GM18873 (cell line): ENCODE results near the gene ROBO1.

Experiments used
- ATAC-seq: cut with Tn5 transposase; IDR thresholded peaks from one replicate; pipeline ENCODE4 v1.9.1; 2021; ENCODE audit warnings: mild to moderate bottlenecking, moderate library complexity, moderate number of reproducible peaks; ENCODE audit not compliant: unreplicated experiment, low FRiP score

Gene ROBO1

GRCh38 chr3:79038057-79038456 is 729.7 kb downstream of the ROBO1 start:
- no peak for ATAC-seq

GRCh38 chr3:79032686-79033318 is 735.0 kb downstream of the ROBO1 start:
- no peak for ATAC-seq

GRCh38 chr3:79030157-79030556 is 737.6 kb downstream of the ROBO1 start:
- no peak for ATAC-seq

GRCh38 chr3:79028916-79029315 is 738.9 kb downstream of the ROBO1 start:
- no peak for ATAC-seq

DNA sequence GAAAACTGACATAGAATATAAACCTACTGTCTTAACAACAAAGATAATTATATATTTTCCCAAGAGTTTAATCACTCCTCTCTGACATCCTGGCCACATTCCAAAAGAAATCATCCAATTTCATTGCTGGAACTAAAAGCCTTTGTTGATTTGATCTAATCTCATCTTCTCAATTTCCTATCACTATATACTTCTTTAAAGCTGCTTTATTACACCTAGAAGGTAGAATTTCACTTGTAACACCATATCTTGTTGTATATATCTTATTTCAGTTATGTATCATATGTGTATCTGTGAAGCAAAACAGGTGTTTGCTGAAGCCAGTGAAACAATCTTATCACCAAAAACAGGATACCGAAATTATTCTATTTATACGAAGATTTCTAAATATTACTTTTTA is 740.2 kb downstream of the ROBO1 start:
- ATAC-seq: no peak

- no peak for ATAC-seq
Measured at GRCh38 chr3:79019924-79020173, 747.9 kb downstream of the ROBO1 start.

DNA sequence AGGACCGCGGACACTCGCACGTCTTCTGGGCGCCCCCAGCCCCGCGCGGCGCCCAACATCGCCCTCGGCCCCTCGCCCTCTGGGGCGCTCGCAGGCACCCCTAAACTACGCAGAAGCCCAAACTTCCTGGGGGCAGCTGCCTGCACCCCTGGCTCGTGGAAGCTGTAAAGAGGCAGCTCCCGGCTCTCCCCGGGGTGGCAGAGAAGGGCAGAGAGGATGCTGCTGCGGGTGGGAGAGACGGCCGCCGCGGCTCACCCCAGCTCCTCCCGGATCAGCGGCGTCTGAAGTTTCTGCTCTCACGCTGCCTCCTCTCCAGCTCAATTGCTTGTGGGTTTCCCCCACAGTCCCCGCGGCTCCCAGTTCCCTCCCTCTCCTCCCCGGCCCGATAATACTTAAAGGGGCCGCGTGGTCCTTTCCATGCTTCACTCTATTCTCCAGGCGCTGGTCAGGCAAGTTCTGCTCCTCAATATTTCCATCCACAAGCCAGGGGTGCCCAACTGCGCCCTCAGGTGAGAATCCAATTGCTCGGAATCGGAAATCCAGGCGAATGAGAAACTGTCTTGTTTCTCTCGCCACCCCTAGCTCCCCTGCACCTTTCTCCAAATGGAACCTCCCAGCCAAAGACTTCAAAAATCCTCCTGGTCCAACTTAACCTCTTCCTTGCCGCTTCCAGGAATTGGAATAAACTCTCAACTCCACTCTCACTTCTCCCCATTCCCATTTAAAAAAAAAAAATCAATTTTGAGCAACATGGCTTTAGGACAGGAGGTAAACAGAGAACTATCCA is 748.5 kb downstream of the ROBO1 start:
- ATAC-seq: no peak

DNA sequence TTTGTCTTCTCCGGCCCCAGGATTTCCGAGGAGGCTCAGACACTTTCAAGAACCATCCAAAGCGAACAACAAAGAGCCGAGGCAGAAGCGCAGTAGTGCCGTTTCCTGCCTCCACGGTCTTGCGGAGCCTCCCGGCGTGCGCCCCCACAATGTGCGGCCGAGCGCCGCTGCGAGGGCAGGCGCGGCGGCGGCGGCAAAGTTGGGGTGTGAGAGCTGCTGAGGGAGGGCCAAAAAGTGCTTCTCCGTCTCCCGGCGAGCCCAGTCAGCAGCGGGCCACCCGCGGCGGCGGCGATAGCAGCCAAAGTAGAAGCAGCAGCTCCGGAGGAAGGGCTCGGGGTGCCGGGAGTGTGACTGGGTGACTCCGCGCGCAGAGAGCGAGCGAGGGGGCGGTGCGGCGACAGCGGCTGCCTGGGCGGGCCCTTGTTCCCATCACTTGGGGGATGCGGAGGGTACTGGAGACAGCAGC is 749.1 kb downstream of the ROBO1 start:
- ATAC-seq: no peak

DNA sequence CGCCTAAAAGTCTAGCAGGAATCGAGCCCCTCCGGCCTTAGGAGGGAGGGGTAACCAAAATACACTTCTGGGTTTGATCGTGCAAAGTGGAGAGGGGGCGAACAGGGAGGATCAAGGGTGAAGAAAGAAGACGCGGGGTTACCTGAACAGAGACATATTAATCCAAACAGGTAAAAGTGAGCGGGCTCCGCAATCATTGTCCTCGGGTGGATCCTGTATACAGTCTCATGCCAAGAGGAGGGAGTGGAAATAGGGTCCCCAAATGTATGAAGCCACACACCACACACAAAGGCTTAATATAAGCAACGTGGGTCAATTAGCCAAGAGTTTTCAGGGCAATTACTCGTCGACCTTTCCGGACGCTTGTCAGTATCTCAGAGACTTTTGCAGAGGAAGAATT is 749.5 kb downstream of the ROBO1 start:
- ATAC-seq: no peak

DNA sequence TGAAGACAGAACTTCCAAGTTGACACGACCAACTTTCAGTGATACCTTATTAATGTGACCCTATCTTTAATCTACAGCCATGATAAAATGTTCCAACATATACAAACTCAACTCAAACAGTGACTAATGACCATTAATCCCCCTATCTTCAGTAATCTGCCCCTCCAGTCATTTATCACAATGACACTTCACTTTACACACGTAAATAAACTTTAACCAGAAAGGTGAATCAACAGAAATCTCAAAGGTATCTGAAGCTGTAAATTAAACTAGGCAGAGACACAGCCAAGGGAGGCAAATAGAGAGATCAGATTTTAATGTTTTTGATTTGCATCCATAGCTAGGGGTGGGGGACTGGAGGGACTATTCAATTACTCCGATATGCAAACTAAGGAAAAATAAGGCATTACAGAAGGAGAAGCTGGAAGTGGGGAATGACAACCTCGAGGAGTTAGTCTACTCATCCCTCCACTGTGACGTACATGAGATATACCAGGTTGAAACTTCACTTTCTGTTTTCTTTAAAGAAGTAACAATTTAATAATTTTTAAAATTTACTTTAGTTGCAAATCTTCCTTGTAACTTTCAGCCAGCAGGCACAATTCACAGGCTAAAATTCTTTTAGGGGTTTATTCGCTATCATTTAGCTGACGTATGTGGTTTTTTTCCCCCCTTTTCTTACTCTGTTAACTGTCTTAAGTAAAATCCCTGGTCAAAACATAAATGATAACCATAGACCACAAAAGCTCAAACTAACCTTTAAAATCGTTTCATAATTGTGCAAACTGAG is 751.0 kb downstream of the ROBO1 start:
- ATAC-seq: no peak

GRCh38 chr3:79015854-79016253 is 751.9 kb downstream of the ROBO1 start:
- no peak for ATAC-seq

- no peak for ATAC-seq
Measured at GRCh38 chr3:79012946-79013362, 754.8 kb downstream of the ROBO1 start.

DNA sequence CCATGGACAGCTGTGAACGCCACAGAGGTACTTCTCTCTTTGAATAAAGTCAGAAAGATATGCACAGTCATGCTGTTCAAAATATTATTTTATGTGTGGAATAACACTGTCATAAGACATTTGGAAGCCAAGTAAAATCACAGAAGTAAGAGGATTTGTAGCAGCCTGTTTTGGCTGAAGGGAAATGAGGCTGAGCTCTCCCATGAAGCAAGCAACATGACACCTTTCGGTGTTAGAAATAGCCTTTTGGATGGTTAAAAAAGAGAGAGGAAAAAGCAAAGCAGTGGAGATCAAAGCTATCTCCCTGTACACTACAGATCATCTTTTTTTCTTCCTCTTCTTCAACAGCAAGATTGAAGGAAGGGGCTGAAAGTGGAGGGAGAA is 755.3 kb downstream of the ROBO1 start:
- no peak for ATAC-seq

GRCh38 chr3:79011821-79012529 is 755.8 kb downstream of the ROBO1 start:
- ATAC-seq: no peak

DNA sequence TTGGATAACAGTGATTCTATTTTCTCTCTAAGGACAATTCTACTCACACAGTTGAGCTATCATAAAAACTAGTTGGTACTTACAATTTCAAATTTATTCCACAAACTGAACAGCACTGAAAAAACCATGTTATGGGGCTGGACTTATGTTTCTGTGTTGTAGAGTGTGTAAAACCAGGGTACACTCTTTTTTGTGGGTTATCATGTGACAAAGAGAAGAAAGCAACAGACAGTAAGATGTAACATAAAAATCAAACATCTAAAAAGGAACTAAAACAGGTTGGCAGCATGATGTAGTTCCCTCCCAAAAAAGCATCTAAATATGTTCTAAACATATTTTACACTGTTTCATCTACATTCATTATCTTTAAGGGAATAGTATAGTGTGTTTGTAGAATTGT is 757.9 kb downstream of the ROBO1 start:
- no peak for ATAC-seq

DNA sequence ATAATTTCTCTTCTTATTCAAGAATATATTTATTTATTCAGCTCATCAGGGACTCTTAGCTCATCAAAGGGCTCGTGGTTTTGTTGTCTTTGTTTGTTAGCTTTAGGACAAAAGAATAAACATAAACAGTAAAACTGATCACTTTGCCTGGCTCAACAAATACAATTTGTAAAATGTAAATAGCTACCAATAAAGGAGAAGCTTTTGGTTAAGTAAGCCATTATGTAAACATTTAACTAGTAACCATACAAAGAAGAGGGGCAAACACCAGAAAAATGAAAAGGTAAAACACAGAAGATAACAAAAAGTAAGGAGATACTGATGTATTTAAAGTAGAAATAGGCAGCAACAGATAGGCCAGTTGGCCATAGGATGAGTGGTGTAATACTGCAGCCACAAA is 761.7 kb downstream of the ROBO1 start:
- no peak for ATAC-seq

DNA sequence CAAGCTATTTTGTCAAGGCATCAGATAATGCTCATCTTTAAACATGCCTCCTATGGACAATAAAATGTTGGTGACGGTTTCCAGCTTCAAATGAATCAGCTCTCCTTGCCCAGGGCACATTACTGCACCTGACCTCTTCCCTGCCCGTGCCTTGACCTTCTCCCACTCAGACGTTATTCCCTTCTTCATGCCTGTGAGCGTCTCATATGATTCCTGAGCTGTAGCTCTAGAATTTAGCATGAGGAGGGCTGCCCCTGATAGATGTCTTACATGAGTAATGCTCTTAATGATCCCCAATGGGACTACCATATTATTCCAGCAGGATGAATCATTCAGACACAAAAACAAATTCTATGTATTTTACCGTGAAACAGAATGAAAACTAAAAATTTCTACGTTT is 762.7 kb downstream of the ROBO1 start:
- ATAC-seq: no peak

- ATAC-seq: no peak
Measured at GRCh38 chr3:79003994-79004393, 763.8 kb downstream of the ROBO1 start.

DNA sequence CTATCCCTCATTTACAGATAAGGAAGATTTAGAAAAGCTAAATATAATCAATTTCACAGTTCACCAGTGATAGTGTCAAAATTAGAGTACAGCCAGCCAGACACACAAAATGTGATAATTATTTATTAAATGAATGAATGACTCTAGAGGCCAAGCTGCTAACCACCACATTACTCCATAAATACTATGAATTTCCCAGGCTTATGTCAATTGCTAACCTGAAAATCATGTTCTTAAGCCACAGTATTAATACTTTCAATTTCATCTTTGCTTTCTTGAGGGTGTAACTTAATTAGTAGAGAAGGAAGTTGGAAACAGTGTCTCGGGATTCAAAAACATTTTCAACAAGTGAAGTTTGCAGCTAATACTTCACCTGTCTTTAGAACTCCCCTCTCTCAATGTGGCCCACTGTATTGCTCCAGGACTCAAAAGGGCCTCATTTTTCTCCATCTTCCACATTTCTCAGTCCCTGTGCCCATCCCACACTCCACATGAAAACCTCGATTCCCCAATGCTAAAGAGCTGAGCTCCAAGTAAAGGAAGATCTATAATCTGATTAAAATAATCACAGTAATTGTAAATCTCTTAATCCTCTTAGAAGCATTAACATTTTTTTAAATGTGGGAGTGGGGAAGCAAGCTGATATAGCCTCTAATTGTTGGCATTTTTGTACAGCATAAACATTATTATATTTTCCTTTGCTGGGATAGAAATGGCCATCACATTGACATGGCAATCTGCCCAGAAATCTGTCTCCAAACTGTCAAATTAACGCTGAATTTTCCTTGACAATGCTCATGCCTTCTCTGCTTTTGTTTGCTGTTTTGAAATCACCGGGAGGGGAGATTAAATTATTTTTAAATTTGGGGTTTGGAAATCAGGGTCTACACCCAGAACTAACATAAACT is 765.1 kb downstream of the ROBO1 start:
- ATAC-seq: no peak

GRCh38 chr3:79001255-79001654 is 766.5 kb downstream of the ROBO1 start:
- ATAC-seq: no peak
